H1 (cell line): ENCODE results near the gene SLC35F1. TPM values are rescaled to one million over a fixed set of nuclear protein-coding genes. Genes with fewer than 3 reads are reported as not detected.

ENCODE experiments used
- CBX8 ChIP-seq: fragments of 300-800, 300-1000 bp; sonication (generic); IDR thresholded peaks from 2 replicates; pipeline ENCODE4 v1.7.1; 2016; ENCODE audit warnings: low read depth, low read length, borderline replicate concordance
- CHD7 ChIP-seq: fragments of 300-600 bp; sonication (generic); IDR thresholded peaks from 2 replicates; pipeline ENCODE4 v1.7.1; 2012; ENCODE audit warnings: low read length, moderate library complexity, mild to moderate bottlenecking, inconsistent platforms; ENCODE audit not compliant: insufficient replicate concordance
- E2F6 ChIP-seq: IDR thresholded peaks from 2 replicates; pipeline ENCODE4 v1.6.1; 2012; ENCODE audit warnings: inconsistent platforms
- MAFK ChIP-seq: IDR thresholded peaks from 2 replicates; pipeline ENCODE4 v1.6.1; 2012; ENCODE audit warnings: low read depth, mild to moderate bottlenecking, improper control_type of control experiment, low read length
- NRF1 ChIP-seq: IDR thresholded peaks from 2 replicates; pipeline ENCODE4 v1.6.1; 2011; ENCODE audit warnings: mild to moderate bottlenecking, low read depth, low read length, improper control_type of control experiment
- POLR2A ChIP-seq, 2 experiments: IDR thresholded peaks; 1 replicate in 1 of 2; 2 replicates in 1 of 2; pipeline ENCODE4 v1.6.1; 2011; ENCODE audit warnings: low read depth in 2 of 2, low read length in 2 of 2, mild to moderate bottlenecking in 2 of 2; ENCODE audit errors: control extremely low read depth in 1 of 2
- SUZ12 ChIP-seq: fragments of 200-600 bp; sonication (generic); IDR thresholded peaks from 2 replicates; pipeline ENCODE4 v1.6.1; 2012; ENCODE audit warnings: mild to moderate bottlenecking, inconsistent platforms, low read length, moderate library complexity, mixed read lengths
- TAF1 ChIP-seq: IDR thresholded peaks from 2 replicates; pipeline ENCODE4 v1.6.1; 2011; ENCODE audit warnings: mild to moderate bottlenecking, low read depth, low read length
- polyA plus RNA-seq, 7 experiments: library from polyadenylated mRNA; depleted of rRNA in 3 of 7; stranded (reverse) in 5 of 7; unstranded in 2 of 7; fragments of >200 nt in 5 of 7; fragments of 200-250 nt in 2 of 7; gene quantifications; 1 replicate in 5 of 7; 2 replicates in 1 of 7; 4 replicates in 1 of 7; pipeline versions ENCODE4 v1.2.1 to v1.2.3, GENCODE V29; 2011 to 2013; ENCODE audit warnings: missing spikeins in 2 of 7, mixed read lengths in 2 of 7
- total RNA-seq: library from RNA; stranded (reverse); fragmentation: NEBNext Ultra II Directional; extraction: Animal tissue kit (Norgen Biotek cat#: 25700); gene quantifications from 2 replicates; pipeline ENCODE4 v1.2.1, GENCODE V29; 2021

Gene SLC35F1
- total and polyA plus RNA-seq, 2 of the 8 experiments (the other 6 are each of a cell fraction or from before 2014, with no cell fraction given), result 7.0 to 10.0 TPM

- TF ChIP-seq CHD7 (no peak), TAF1 (no peak), CBX8 (no peak), NRF1 (no peak), E2F6 (no peak), MAFK (no peak), POLR2A (IDR thresholded peaks at IDR 0.05; ENCODE audit: control extremely low read depth in 1 of 2, low read depth in 2 of 2, low read length in 2 of 2) (no peak), SUZ12 (no peak)
- TF ChIP-seq, all 59 proteins: peak for 0
Observed at GRCh38 chr6:118356054-118356453, 449.0 kb downstream of the SLC35F1 start (continued).
